Adrenal gland (tissue), 5 donors: ENCODE measurements around the gene CACNA1F.

ENCODE experiments used
- POLR2A ChIP-seq, 2 donors: fragments of 450-650 bp; IDR thresholded peaks; one replicate each; pipeline ENCODE4 v1.6.1; 2017; ENCODE audit warnings: antibody characterized with exemption in 2 of 2, mild to moderate bottlenecking in 2 of 2, moderate library complexity in 1 of 2
- TF ChIP-seq, protein P1 (sequence below), 6 experiments: fragments of 450-650 bp in 4 of 6; fragments of 200-600 bp in 2 of 6; sonication (generic) in 1 of 6; IDR thresholded peaks; 1 replicate in 5 of 6; 2 replicates in 1 of 6; pipeline versions ENCODE4 v1.5.1 to v1.8.0; 2016 to 2021; ENCODE audit warnings: antibody characterized with exemption in 6 of 6, mild to moderate bottlenecking in 2 of 6, moderate library complexity in 1 of 6
- donor health status: DM: no; HTN: no; CAD: no.

DNA sequence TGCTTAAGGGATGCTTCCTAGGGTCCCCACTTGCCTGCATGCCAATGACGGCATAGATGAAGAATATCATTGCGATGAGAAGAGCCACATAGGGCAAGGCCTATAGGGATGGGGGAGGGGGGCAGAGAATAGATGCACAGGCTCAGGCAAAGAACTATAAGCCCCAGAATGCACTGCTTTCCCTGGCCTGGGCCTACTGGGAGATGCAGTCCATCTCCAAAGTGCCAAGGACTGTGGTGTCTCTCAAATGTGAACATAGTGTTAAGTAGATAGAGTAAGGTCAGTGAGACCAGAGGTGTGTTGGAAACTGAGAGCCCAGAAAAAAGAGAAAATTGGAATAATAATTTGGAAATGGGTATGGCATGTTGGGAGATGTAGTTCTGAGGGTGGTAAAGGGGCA lies 20.9 kb downstream of the CACNA1F start:
- TF ChIP-seq, protein P1, sequence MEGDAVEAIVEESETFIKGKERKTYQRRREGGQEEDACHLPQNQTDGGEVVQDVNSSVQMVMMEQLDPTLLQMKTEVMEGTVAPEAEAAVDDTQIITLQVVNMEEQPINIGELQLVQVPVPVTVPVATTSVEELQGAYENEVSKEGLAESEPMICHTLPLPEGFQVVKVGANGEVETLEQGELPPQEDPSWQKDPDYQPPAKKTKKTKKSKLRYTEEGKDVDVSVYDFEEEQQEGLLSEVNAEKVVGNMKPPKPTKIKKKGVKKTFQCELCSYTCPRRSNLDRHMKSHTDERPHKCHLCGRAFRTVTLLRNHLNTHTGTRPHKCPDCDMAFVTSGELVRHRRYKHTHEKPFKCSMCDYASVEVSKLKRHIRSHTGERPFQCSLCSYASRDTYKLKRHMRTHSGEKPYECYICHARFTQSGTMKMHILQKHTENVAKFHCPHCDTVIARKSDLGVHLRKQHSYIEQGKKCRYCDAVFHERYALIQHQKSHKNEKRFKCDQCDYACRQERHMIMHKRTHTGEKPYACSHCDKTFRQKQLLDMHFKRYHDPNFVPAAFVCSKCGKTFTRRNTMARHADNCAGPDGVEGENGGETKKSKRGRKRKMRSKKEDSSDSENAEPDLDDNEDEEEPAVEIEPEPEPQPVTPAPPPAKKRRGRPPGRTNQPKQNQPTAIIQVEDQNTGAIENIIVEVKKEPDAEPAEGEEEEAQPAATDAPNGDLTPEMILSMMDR (IDR thresholded peaks at IDR 0.05): no peak
- no peak for TF ChIP-seq POLR2A (IDR thresholded peaks at IDR 0.05)
